ENCODE data around the gene FEM1A.

- TF ChIP-seq CTCF (IDR thresholded peaks at IDR 0.05; ENCODE audit: low read depth, low read length, poor library complexity, severe bottlenecking) (no peak), EZH2phosphoT487 (IDR thresholded peaks at IDR 0.05; ENCODE audit: borderline replicate concordance, low read length) (no peak)
Measured at GRCh38 chr19:4780860-4781259, 10.7 kb upstream of the FEM1A start.
